ENCODE measurements around the gene NATD1. TPM values are rescaled to one million over a fixed set of nuclear protein-coding genes. Genes with fewer than 3 reads are reported as not detected.
"Not testable (repeated sequence)": the region's sequence is repeated elsewhere in the genome, so short reads cannot be mapped to it uniquely, and the experiment has no call there.

NATD1 gene
- polyA plus RNA-seq, 1 experiment, result 13.3 TPM

GRCh38 chr17:21232033-21232749, 21.0 kb downstream of the NATD1 start:
- ChIA-PET POLR2A (no interaction called here), CTCF (no interaction called here)
- Histone ChIP-seq H3K36me3 (ENCODE audit: control insufficient read depth, insufficient read depth, low read length) (no peaks in the 10 kb centered on the region), H3K4me3 (ENCODE audit: low read depth, low read length) (no peak overlapping the region), H3K27me3 (ENCODE audit: control insufficient read depth, insufficient read depth, low read length) (no peaks in the 10 kb centered on the region)
- TF ChIP-seq CTCF (IDR thresholded peaks at IDR 0.05; ENCODE audit: insufficient read depth, low read depth, low read length), result no peak
- no peak for DNase-seq (ENCODE audit: low read depth)

- ChIA-PET CTCF (no interaction called here), POLR2A (no interaction called here)
- TF ChIP-seq CTCF (IDR thresholded peaks at IDR 0.05; ENCODE audit: insufficient read depth, low read depth, low read length), result no peak
Observed at GRCh38 chr17:21231533-21231932, 21.7 kb downstream of the NATD1 start.

GRCh38 chr17:21228845-21229244, 24.4 kb downstream of the NATD1 start:
- Histone ChIP-seq H3K27me3 (ENCODE audit: control insufficient read depth, insufficient read depth, low read length) (no peaks in the 10 kb centered on the region), H3K36me3 (ENCODE audit: control insufficient read depth, insufficient read depth, low read length) (no peaks in the 10 kb centered on the region), H3K4me3 (ENCODE audit: low read depth, low read length) (no peak overlapping the region)
- ChIA-PET POLR2A (no interaction called here), CTCF (no interaction called here)
- no peak for TF ChIP-seq CTCF (IDR thresholded peaks at IDR 0.05; ENCODE audit: insufficient read depth, low read depth, low read length)
- DNase-seq (ENCODE audit: low read depth), result no peak

More at GRCh38 chr17:21231533-21231932, 21.7 kb downstream of the NATD1 start:
- DNase-seq (ENCODE audit: low read depth), result no peak
- H3K36me3 ChIP-seq (ENCODE audit: control insufficient read depth, insufficient read depth, low read length), result no peaks in the 10 kb centered on the region
- H3K27me3 ChIP-seq (ENCODE audit: control insufficient read depth, insufficient read depth, low read length), result no peaks in the 10 kb centered on the region
- H3K4me3 ChIP-seq (ENCODE audit: low read depth, low read length), result no peak overlapping the region

- Histone ChIP-seq H3K4me3 (ENCODE audit: low read depth, low read length) (no peak overlapping the region), H3K36me3 (ENCODE audit: control insufficient read depth, insufficient read depth, low read length) (no peaks in the 10 kb centered on the region; the same call in none of the 2 replicates), H3K27me3 (ENCODE audit: control insufficient read depth, insufficient read depth, low read length) (no peaks in the 10 kb centered on the region)
- ChIA-PET POLR2A (no interaction called here), CTCF (interaction anchor here (1.7 kb wide), 1 partner anchor 11 kb away, joined by 4 read pairs; no protein-coding TSS in a partner anchor)
- no peak for DNase-seq (ENCODE audit: low read depth)
- no peak for TF ChIP-seq CTCF (IDR thresholded peaks at IDR 0.05; ENCODE audit: insufficient read depth, low read depth, low read length)
Observed at GRCh38 chr17:21228111-21228510, 25.1 kb downstream of the NATD1 start.

GRCh38 chr17:21227277-21227676, 25.9 kb downstream of the NATD1 start:
- H3K4me3 ChIP-seq (ENCODE audit: low read depth, low read length); POLR2A ChIA-PET; H3K36me3 ChIP-seq (ENCODE audit: control insufficient read depth, insufficient read depth, low read length); H3K27me3 ChIP-seq (ENCODE audit: control insufficient read depth, insufficient read depth, low read length); DNase-seq (ENCODE audit: low read depth): not testable (repeated sequence)
- CTCF ChIA-PET, result interaction anchor here (1.7 kb wide), 1 partner anchor 12 kb away, joined by 4 read pairs; no protein-coding TSS in a partner anchor

- ChIA-PET CTCF (no interaction called here), POLR2A (no interaction called here)
- Histone ChIP-seq H3K4me3 (ENCODE audit: low read depth, low read length) (no peak overlapping the region), H3K36me3 (ENCODE audit: control insufficient read depth, insufficient read depth, low read length) (peaks cover 2% of the 10 kb centered on the region), H3K27me3 (ENCODE audit: control insufficient read depth, insufficient read depth, low read length) (no peaks in the 10 kb centered on the region)
- TF ChIP-seq CTCF (IDR thresholded peaks at IDR 0.05; ENCODE audit: insufficient read depth, low read depth, low read length), result no peak
- no peak for DNase-seq (ENCODE audit: low read depth)
Observed at GRCh38 chr17:21223086-21223485, 30.1 kb downstream of the NATD1 start.

Measured in BJ (cell line).